AG08395 (cell line): Measurements from ENCODE around the gene TEX13D.
A peak's percentile ranks its signal among the peaks of the same experiment; 100 is the strongest.
"Not testable (repeated sequence)": the region's sequence is repeated elsewhere in the genome, so short reads cannot be mapped to it uniquely, and the experiment has no call there.

Experiments used
- DNase-seq: peaks from one replicate; pipeline ENCODE4 v3.0.0; 2012; ENCODE audit warnings: mixed read lengths, low spot score

Gene TEX13D

DNA sequence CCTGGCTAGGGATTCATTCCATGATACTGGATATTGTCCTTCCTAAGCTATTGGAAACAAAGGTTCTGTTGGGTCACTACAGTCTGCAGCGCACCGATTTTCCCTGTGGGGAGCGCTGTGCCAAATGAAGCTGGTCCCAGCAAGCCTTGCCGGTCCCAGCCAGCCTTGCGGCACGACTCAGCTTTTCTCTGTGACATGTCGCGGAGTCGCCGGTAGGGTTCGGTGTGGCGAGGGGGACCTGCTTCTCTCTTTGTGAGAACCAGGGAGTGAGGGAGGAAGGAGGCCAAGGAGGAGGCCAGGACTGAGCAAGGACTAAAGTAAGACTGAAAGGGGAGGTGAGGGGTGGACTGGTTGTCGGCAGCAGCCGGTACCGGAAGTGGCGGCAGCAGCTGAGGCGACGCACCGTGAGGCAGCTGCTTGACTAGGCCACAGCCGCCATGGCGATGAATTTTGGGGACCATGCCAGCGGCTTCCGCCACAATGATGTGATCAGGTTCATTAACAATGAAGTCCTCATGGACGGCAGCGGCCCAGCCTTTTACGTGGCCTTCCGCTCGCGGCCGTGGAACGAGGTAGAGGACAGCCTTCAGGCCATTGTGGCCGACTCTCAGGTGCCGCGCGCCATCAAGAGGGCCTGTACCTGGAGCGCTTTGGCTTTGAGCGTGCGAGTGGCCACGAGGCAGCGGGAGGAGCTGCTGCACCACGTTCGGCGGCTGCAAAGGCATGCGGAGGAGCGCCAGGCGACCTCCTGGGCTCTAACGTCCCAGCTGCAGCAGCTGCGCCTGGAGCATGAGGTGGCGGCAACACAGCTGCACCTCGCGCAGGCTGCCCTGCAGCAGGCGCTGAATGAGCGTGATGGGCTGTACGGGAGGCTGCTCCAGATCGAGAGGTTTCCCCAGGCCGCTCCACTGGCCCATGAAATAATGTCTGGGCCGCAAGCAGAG is at the start of gene TEX13D:
Gene TEX13D, plus strand, starts transcription at position 180 of the 944 bp plus-strand sequence. Its CDS starts 258 bp downstream, at position 438.
- DNase-seq: no peak

DNA sequence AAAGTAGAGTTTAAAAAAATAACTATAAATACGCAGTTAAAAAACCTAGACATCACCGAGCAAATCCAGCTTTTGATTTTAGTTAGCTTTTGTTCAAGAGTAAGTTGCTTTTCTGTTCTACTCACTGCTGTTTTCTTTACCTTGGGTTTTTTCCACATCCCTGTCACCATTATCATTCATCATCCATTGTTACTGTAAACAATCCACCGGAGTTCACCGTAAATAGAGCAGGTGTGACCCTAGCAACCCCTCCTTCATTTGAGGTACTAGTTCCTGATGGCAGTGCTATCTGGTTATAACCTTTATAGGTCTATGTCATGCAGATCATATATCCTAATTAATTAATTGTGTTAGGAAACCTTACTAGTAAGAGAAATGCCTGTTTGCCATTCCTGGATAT is 43.0 kb upstream of the TEX13D start:
- DNase-seq: no peak

DNA sequence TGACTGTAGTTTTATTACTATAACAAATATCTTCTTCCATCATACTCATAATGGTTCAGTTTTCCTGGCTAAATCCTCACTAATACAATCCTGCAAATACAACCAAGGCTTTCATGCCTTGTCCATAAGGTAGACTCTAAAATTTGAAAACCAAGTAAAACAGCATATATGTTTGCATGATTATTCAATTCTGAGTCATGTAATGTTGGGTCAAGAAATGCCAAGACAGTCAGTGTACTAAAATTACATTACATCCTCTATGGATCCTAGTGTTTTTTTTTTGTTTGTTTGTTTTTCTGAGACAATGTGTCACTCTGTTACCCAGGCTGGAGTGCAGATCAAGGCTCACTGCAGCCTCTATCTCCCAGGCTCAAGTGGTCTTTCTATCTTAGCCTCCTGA is 38.6 kb upstream of the TEX13D start:
- DNase-seq: no peak

DNA sequence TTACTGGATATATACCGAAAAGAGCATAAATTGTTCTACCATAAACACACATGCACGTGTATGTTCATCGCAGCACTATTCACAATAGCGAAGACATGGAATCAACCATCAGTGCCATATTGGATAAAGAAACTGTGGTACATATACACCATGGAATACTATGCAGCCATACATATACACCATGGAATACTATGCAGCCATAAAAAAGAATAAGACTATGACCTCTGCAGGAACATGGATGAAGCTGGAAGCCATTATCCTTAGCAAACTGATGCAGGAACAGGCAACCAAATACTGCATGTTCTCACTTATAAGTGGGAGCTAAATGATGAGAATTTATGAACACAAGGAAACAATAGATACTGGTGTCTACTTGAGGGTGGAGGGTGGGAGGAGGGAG is 33.1 kb upstream of the TEX13D start:
- DNase-seq: not testable (repeated sequence)

DNA sequence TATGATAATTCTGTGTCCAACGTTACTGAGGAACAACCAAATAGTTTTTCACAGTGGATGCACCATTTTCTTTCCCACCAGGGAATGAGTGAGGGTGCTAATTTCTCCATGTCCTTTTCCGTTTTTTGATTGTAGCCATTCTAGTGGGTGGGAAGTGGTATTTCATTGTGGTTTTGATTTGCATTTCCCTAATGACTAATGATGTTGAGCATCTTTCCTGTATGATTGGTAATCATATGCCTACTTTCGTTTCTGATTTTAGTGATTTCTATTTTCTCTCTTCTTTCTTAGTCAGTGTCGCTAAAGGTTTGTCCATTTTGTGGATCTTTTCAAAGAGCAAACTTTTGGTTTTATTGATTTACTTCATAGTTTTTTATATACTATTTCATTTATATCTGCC is 32.1 kb upstream of the TEX13D start:
- no peak for DNase-seq

DNA sequence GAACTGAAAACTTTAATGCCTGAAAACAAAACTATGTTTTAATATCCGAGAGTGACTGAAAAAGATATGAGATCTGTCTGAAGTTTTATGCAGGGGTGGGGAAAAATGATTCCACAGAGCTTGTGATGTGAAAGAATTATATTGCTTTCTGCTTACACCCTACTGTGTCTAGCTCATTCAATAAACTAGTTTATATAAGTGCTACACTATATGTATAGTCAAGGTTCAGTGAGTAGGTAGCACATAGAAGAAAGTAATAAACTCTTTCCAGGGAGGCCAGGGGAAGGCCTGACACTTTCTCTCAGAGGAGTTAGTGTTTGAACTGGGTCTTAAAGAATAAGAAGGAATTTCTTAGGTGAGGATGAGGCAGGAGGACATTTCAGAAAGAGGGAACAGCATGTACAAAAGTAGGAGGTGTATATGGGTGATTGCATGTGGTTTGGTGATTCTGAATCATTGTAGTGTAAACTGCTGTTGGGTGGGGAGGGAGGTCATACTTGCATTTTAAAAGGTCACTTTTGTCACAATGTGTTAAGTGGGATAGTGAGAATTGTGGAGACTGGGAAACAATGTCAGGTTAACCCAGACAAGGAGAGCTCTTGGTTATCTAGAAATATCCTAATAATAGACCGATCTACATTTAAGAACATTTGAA is 25.1 kb upstream of the TEX13D start:
- no peak for DNase-seq

DNA sequence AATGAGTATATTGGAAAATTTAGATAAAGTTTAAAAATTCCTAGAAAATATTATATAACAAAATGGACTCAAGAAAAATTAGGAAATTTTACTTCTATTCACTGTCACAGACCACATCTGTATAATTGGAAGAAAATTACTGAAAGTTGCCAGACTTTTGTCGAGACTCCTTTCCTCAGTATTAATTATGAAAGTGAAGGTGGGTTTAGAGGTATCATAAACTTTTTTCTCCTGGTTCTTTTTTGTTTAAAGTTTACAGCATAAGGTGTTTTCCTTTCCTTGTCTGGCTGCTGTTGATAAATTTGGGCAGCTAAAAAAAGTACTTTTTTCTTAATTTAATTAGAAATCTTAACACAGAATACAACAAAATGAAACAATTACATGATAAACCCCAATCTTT is 6.7 kb upstream of the TEX13D start:
- no peak for DNase-seq

DNA sequence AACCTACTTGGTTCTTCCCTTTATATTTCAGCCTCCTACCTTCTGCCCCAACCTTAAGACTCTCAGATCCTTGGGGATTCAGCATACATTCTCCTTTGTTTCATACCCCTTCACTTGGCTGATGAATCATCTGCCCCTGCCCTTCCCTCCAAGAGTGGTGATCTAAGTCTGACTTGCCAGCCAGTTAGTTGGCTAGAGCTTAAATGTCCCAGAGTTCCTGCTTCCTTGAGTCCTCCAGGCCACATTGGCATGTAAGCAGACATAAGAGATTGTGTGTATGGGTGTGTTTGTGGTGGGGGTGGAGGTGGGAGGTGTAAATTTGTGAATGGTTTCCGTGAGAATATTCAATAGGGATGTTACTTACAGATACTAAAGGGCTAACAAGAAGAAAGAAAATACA is 3.7 kb upstream of the TEX13D start:
- peak; percentile 2 for DNase-seq

DNA sequence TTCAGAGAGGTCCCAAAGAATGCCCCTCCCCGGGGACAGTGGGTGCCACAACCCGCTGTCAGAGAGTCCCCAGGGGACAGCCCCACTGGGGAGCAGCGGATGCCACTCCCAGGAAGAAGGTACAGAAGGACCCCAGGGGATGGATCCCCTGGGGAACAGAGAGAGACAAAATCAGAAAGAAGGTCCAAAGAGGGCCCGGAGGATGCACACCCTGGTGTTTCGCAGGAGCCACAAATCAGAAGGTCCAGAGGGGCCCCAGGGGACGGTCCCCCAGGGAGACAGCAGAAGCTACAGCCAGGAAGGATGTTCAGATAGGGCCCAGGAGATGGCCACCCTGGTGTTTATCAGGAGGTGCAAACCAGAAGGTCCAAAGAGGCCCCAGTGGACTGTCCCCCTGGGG is 1.4 kb downstream of the TEX13D start:
- DNase-seq: no peak

DNA sequence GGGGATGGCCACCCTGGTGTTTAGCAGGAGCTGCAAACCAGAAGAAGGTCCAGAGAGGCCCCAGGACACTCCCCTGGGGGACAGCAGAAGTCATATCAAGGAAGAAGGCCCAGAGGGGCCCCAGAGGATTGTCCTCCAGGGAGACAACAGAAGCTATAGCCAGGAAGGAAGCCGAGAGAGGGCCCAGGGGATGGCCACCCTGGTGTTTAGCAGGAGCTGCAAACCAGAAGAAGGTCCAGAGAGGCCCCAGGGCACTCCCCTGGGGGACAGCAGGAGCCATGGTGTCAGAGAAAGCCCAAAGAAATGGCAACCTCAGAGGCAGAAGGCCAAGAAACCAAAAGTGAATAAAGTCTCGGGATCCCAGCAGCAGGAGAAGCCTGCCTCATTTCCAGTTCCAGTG is 2.1 kb downstream of the TEX13D start:
- DNase-seq: not testable (repeated sequence)

DNA sequence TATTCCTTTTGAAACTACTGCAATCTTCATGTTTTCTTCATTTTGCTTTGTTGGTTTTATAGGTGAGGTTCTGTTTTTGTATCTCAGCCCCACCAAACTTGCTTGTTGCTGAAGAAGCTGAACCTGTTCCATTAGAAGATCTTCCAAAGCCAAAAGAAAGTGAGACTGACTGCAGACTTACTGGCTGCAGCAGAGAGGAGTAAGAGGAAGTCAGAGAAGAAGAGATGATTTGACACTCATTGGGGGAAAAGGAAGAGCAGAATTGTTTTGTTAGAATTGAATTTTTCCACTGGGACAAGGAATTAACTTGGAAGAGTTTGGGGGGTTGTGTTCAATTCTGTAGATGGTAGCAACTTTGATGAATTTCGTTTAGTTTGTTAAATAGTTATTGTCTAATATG is 3.1 kb downstream of the TEX13D start:
- no peak for DNase-seq

DNA sequence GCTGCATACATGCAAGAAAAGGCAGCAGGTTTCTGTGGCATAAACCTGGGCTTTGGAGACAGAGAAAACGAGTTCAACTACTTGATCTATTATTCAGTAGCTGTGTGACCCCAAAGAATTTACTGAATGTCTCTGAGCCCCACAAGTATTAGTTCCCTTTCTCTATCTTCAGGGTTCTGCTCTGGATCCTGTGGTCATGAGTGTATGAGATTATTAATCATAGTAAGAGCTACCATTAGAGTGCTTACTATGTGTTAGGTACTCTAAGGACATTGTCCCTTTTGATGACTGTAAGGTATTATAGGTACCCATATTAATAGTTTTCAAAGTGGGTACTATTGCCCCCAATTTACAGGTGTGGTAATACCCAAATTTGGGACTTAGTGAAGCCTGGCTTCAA is 5.5 kb downstream of the TEX13D start:
- DNase-seq: no peak

DNA sequence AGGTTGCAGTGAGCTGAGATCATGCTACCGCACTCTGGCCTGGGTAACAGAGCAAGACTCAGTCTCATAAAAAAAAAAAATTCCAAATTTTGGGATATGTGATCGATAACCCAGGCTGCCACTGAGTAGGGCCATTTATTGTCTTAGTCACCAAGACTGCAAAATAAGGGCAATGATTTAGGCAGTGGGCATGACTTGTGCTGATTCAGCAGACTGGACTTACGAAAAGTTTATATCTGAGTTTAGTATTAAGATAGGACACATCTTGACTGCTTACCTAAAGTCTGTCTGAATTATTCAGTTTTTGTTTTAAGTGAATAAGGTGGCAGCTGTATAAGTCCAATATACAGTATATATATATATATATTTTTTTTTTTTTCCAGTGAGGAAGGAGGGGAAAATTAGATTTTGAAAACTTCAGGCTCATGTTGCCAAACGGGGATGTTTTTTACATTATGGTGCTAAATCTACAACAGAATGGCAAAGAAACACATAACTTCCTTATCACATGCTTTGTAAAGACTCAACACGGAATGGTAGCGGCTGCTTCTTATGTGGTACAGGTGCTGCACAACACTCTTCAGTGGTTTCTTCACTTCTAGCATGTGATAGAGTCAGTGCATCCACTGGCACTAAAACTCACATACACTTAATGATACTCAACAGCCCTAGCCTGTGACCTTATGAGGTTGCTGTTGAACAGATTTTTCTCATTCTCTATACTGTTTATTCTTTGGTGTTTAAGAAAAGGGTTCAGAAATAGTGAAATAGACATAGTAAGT is 6.5 kb downstream of the TEX13D start:
- DNase-seq: no peak

DNA sequence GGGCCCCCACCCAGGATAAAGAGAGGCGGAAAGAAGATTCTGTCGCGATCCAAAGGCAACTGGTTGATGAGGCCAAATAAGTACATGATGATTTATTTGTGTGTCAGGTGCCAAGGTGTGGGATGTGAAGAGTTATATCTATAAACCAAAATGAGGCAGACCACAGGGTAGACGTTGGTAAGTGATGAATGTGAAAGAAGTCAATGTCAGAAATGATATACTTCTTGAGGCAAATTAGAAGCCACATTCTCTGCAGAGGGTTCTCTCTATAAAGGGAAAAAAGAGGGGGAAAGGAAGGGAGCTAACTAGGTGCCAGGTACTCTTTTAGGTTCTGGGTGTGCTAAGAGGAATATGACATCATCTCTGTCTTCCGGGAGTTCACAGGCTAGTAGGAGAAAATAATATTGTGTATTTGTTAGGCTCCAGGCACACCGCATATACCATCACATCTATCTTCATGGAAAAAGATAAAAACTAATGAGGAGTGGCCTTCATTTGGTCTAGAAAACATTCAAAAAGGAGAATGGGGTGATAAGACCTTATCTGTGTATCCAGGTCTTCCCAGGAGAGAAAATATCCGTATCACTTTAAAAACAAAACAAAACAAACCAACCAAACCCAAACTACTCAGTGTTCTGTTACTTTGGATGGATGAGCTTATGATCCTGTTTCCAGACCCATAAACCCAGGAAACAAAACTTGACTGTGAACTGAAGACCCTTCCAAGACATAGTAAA is 9.1 kb downstream of the TEX13D start:
- DNase-seq: no peak

DNA sequence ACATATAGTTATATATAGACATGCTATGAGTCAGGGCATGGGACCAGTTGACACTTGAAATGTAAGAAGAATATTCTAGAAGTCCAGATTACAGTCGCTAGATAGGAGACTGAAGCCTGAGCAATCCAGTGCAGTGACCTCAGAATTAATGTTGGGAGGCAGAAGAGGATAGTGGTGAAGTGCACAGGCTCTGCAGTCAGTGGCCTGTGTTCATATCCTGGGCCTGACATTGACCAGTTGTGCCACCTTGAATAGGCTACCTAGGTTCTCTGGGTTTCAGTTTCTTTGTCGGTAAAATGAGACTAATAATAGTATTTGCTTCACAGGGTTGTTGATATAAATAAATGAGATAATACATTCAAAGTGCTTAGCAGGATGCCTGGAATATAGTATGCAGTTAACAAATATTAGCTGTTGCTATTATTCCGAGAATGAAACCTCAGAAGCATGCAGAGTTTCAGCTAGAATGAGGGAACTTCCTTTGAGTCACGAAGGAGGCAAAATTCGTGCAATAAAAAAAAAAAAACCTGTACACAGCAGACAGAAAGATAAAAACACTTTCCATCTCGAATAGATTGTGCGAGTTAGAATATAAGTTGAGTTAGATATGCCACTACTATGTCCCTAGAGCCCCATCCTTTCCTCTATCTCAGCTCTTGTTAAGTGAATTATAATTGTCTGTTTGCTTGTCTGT is 9.9 kb downstream of the TEX13D start:
- DNase-seq: no peak

DNA sequence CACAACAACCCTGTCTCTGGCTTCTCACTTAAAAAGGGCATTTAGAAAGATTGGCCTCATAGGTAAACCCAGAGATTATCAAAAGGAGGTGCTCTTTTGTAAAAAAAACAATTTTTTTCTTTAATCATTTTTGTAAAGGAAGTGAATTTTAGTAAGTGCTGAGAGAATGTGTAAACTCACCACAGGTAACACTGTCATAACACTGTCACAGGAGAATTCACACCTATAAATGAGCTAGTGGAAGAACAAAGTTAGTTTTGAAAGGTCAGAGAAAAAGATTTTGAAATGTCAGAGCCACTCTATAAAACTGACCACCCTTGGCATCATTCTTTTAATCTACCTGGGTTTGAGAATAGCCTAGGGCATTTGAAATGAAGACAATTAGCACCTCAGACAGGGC is 10.6 kb downstream of the TEX13D start:
- no peak for DNase-seq

DNA sequence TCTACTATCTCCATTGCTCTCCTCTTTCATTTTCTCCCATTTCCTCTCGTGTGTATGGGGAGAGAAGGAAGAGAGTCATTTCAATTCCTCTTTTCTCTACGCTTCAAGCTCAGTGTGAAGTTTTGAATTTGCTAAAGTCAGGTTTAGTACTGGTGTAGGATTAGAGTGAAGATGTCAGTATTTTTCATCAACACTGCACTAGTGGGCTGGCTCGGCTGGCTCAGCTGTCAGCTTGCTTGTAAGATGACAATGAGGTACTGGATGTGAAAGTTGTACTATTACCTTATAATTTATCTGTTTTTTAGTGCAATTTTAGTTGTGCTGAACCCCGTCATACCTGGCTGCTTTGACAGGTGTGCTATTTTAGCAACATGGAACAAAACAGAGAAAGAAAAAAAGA is 11.8 kb downstream of the TEX13D start:
- no peak for DNase-seq

DNA sequence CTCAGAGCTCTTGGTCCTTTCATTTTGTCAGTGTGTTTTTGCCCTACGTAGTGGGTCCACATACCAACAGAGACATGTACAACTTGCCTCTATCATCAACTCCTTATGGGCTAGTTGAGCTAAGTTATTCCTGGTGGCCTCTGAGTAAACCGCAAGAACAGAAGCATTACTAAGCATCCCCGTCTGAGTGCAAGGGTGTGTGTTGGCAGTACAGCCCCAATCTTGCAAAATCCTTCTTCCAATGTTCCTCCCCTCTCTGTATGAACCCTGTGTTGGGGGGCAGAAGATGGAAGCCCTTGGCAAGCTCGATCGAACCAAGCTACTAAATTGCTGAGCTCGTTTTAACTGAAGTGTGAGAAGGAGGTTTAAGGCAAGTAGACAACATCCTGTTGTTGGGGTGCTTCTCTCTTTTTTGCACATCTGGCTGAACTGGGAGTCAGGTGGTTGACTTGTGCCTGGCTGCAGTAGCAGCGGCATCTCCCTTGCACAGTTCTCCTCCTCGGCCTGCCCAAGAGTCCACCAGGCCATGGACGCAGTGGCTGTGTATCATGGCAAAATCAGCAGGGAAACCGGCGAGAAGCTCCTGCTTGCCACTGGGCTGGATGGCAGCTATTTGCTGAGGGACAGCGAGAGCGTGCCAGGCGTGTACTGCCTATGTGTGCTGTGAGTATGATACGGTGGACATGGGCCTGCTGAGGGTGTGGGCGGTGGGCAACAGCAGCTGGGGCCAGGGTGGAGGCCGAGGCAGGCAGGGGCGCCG is 13.8 kb downstream of the TEX13D start, which contains the start of gene SH2D1A:
Gene SH2D1A, plus strand, starts transcription at position 447 of the 760 bp plus-strand sequence. Its CDS starts 80 bp downstream, at position 527.
- no peak for DNase-seq

DNA sequence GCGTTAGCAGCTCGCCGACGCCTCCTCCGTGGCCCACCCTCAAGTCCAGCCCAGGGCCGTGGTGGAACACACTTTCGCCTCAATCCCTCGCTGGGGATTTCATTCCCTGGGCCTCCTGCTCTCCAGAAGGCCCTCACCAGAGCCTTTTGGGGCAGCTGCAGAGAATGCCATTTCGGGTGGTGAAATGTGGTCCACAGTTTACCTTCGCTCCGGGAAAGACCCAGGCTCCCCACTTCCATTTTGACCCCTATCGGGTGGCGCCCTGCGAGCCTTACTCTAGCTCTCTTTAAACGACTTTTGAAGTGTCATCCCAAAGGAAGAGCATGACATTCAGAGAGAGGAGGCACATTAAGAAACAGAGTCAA is 14.4 kb downstream of the TEX13D start:
- DNase-seq: no peak

DNA sequence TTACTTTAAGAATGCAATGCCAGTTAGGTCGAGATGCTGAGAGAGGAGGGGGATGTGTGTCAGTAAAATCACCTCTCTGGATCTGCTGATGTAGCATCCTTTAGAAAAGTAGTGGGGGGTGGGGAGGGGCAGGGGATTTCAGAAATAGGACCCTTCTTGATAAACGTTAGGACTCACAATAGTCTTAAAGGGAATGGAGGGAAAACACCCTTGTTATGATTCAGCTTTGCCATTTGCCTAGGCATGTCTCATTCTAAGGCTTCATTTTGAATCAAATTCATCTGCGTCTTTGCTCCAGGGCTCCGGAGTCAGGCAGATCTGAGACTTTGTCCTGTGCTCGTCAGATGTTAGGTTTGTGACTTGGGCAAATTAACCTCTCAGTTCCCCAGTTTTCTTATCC is 14.8 kb downstream of the TEX13D start:
- no peak for DNase-seq

DNA sequence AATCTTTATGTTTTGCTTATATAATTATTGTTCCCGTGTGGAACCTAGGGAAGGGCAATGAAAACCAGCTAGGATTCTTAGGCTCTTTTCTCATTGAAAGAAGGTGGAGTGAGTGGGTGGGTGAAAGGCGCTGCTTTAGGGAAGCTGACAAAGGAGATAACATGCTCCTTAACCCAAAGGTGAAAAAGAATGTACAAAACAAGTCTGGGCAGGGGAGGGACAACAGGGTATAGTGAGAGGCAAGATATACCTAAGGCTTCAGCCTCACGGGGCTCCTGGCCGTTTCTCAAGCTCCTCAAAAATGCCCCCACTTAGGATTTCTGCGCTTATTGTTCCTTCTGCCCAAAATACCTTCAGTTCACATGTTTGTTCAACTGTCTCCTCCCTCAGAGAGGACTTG is 15.7 kb downstream of the TEX13D start:
- no peak for DNase-seq
